ENCODE data around the gene GHITM.

GRCh38 chr10:84155521-84155920, 16.2 kb downstream of the GHITM start:
- TF ChIP-seq, protein P1, sequence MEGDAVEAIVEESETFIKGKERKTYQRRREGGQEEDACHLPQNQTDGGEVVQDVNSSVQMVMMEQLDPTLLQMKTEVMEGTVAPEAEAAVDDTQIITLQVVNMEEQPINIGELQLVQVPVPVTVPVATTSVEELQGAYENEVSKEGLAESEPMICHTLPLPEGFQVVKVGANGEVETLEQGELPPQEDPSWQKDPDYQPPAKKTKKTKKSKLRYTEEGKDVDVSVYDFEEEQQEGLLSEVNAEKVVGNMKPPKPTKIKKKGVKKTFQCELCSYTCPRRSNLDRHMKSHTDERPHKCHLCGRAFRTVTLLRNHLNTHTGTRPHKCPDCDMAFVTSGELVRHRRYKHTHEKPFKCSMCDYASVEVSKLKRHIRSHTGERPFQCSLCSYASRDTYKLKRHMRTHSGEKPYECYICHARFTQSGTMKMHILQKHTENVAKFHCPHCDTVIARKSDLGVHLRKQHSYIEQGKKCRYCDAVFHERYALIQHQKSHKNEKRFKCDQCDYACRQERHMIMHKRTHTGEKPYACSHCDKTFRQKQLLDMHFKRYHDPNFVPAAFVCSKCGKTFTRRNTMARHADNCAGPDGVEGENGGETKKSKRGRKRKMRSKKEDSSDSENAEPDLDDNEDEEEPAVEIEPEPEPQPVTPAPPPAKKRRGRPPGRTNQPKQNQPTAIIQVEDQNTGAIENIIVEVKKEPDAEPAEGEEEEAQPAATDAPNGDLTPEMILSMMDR (IDR thresholded peaks at IDR 0.05), result no peak
- no peak for TF ChIP-seq EP300 (IDR thresholded peaks at IDR 0.05)
- TF ChIP-seq POLR2A (IDR thresholded peaks at IDR 0.05), result no peak
- no peak for TF ChIP-seq POLR2AphosphoS5 (IDR thresholded peaks at IDR 0.05)

Data from upper lobe of left lung (tissue), 4 donors.